Head of caudate nucleus (tissue), 42 donors: ENCODE measurements around the gene MMP17.
"Not testable (repeated sequence)": the region's sequence is repeated elsewhere in the genome, so short reads cannot be mapped to it uniquely, and the experiment has no call there.

Experiments
- DNase-seq, 42 donors: peaks; one replicate each; pipeline versions ENCODE4 v3.0.0 to v3.0.0-alpha.2; 2020 to 2021; ENCODE audit warnings: mixed read lengths in 7 of 42
- intact Hi-C: fragments of 100-400 bp; cut with DNase I; formaldehyde crosslinking; loops from one replicate; pipeline ENCODE4 v1.15.0; 2022

MMP17 gene

DNA sequence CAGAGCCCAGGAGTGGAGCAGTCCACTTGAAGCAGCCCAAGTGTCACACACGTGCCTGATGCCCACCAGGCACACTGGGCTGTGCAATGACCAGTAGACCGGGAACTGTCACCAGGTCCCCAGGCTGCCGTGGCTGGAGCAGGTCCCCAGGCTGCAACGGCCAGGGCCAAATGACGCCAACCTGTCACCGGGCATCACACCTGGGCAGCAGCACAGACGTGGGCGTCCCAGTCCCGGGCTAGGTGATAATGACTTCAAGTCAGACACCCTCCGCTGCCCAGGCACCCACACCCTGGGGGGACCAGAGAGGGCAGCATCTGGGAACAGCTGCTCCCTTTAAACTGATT is 30.6 kb upstream of the MMP17 start:
- no peak for DNase-seq
- intact Hi-C loops = no loop called here

DNA sequence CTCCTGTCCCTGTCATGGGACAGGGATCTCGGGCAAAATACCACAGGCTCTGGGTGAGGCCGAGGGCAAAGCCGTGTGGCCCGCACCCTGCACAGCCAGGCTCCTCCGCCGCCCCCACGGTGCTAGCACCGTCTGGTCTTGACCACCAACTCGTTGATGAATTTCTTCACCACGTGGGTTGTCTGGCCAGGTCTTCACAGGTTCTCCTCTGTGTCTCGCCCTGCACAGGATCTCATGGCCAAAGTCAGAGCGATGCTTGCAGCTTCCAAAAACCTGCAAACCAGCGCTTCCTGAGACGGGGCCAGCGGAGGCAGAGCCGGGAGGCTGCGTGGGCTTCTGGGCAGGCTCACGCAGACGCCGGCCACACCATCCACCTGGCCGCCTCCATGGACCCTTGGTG is 29.0 kb upstream of the MMP17 start:
- DNase-seq = no peak
- intact Hi-C loops = no loop called here

DNA sequence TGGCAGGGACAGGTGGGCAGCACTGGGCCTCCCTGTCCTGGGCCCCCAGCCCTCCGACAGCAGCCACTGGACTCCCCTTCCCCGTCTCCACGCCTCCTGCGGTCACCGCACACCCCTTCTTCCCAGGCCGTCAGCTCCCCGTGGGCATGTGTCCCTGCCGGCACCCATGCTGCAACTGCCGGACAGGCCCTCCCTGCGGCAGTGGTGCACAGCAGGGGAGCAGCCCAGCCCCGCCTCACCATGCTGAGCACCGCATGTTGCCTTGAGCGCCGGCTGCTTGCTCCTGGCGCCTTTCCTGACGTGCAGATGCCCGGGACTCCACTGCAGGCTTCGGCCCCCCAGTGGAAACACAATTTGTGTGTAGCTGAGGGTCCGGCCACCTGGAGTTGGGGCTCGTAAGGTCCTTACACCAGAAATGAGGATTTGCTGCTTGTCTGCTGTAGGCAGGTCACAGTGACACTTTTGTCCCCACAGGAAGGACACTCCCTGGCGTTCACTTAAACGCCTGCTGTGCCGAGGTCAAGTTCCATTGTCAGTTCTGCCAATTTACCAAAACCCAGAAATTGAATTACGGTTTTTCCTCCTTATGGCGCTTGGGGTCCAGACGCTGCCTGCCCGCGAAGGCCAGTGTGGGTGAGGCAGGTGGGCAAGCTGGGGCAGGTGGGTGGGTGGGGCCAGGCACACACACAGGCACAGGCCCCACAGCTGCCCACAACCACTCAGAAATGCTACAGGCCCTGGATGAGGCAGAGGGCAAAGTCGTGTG is 28.2 kb upstream of the MMP17 start:
- DNase-seq = no peak
- intact Hi-C loops = no loop called here

DNA sequence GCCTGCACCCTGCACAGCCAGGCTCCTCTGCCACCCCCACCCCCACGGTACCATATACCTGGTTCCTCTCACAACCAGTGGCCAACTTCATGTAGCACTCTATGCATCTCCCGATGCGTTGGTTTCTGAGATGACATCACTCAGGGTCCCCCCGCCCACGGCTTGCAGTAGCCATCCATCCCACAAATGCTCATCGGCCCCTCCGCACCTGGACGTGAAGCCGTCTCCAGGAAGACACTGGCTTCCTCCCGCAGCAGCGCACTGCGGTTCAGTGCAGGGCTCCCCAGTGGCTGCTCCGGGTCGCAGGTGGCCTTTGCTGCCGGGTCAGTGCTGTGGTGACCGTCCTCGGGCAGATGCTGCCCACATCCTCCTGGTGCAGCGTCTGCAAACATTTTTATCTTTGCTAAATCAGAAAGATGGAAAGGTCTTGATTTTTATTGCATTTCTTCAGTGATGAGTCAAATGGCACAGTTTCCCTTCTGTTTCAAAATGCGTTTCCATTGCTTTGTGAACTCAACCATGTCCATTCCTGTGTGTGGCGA is 27.5 kb upstream of the MMP17 start:
- no peak for DNase-seq
- intact Hi-C loops = no loop called here

DNA sequence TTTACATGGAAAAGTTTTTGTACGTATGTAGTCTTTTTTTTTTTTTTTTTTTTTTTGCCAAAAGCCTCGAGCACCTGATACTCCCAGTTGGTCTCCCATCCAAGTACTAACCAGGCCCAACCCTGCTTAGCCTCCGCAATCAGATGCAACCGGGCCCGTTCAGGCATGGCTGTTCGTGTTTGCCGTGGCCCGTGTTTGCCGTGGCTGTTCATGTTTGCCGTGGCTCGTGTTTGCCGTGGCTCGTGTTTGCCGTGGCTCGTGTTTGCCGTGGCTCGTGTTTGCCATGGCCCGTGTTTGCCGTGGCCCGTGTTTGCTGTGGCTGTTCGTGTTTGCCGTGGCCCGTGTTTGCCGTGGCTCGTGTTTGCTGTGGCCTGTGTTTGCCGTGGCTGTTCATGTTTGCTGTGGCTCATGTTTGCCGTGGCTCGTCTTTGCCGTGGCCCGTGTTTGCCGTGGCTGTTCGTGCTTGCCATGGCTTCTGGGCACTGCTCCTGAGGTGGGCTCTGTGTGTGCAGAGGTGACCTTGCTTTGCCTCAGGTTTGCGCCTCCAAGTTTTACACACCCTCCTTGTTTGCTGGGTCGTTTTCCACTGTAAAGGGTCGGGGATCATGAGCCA is 26.8 kb upstream of the MMP17 start:
- intact Hi-C loops = no loop called here
- DNase-seq = no peak

DNA sequence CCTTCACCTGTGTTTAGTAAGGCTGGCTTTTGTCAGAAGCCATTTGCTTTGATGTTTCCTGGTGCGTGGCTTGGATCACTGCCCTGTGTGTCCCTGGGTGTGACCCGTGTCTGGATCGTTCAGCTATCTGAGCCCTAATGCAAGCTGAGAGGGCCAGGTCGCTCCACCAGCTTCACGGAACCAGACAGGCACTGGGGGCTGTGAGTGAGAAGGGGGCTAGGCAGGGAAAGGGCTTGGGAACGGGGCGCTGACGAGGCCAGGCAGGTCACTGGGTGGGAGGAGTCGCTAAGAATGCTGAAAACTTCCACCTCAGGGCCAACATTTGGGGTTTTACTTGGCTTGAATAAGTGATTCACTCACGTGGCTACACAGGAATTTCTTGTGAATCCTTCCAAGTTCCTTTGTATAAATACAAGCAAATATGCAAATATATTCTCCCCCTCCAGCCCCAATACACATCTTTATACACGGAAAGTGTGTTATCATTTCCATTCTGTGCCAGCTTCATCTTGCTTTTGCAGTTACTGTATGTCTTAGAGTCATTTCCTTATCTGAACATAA is 24.2 kb upstream of the MMP17 start:
- no peak for DNase-seq

DNA sequence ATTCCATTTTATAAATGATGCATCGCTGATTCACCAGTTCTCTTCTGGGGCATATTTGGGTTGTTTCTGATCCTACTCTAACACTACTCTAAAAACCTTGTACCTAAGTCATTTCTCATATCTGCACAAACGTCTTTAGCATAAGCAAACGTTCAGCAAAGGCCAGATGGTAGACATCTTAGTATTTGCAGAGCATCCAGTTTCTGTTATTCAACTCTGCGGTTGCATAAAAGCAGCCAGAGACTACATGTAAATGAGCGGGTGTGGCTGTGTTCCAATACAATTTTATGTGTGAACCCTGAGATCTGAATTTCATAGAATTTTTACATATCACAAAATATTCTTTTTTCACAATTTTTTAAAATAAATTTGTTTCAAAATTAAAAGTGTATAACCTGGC is 22.8 kb upstream of the MMP17 start:
- intact Hi-C loops = no loop called here
- DNase-seq = no peak

More for the DNA sequence above, 24.2 kb upstream of the MMP17 start:
- intact Hi-C loops = no loop called here

DNA sequence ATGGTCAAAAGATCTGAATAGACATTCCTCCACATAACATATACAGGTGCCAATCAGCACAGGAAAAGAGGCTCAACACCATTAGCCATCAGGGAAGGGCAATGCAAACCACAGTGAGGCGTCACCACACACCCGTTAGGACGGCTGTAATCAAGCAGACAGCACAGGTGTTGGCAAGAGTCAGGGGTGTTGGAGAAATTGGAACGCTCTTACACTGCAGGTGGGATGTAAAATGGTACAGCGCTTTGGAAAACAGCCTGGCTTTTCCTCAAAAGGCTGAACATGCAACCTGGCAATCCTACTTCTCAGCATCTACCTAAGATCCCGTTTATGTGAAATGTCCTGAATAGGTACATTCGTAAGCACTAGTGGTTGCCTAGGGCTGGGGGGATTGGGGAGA is 21.5 kb upstream of the MMP17 start:
- no peak for DNase-seq
- intact Hi-C loops = no loop called here

DNA sequence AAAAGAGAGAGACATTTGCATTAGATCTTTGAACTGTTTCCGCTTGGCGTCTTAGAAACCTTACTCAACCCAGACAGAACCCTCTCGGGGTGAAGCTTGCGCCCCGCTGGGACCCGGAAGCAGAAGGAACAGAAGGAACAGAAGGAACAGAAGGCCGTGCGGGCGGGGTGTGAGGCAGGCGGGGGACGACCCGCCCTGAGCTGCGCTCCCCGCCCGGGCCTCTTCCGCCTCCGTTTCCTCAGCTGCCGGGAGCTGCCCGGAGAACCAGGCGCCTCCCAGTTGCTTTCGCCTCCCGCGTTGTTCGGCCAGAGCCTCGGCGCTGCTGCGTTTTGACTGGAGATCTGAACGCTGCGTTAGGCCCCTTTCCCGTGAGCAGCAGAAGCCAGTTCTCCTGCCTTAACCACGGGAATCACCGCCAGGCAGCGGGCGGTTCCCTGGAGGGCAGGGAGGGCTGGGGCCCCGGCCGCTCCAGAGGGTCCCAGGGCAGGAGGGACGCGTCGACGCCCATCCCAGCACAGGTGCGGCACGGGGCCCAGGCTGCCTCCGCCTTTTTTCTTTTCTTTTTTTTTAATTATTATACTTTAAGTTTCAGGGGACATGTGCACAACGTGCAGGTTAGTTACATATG is 19.3 kb upstream of the MMP17 start:
- intact Hi-C loops = no loop called here
- no peak for DNase-seq

DNA sequence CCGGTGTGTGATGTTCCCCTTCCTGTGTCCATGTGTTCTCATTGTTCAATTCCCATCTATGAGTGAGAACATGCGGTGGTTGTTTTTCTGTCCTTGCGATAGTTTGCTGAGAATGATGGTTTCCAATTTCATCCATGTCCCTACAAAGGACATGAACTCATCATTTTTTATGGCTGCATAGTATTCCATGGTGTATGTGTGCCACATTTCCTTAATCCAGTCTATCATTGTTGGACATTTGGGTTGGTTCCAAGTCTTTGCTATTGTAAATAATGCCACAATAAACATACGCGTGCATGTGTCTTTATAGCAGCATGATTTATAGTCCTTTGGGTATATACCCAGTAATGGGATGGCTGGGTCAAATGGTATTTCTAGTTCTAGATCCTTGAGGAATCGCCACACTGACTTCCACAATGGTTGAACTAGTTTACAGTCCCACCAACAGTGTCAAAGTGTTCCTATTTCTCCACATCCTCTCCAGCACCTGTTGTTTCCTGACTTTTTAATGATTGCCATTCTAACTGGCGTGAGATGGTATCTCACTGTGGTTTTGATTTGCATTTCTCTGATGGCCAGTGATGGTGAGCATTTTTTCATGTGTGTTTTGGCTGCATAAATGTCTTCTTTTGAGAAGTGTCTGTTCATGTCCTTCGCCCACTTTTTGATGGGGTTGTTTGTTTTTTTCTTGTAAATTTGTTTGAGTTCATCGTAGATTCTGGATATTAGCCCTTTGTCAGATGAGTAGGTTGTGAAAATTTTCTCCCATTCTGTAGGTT is 18.5 kb upstream of the MMP17 start:
- intact Hi-C loops, DNase-seq: not testable (repeated sequence)

DNA sequence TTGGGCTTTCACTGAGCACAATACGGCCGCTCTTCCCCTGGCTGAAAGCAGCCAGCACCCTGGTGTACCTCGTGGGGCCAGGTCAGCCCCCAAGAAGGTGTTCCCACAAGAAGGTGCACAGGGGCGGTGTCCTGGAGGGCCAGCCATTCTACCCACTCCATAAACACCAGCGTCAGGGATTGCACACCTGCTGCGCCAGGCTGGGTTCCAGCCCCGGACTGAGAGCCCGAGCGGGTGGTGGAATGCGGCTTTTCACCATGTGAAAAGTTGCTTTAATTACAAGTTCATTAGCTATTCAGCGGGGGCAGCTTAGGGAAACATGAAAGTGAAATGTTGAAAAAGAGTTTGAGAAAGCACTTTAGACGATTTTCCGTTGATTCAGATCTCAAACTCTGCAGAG is 17.5 kb upstream of the MMP17 start:
- intact Hi-C loops = no loop called here
- no peak for DNase-seq

DNA sequence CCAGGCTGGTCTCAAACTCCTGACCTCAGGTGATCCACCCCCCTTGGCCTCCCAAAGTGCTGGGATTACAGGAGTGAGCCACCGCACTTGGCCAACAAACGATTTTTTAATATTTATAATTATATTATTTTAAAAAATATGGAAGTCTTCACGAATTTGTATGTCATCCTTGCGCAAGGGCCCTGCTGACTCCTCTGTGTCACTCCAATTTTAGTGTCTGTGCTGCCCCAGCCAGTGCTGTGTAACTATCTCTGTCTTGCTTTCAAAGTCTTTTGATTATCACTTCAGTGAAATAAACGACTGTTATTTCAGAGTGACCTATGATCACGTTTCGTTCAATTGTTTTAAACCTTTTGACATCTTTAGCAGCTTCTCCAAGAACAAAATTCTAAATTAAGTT is 13.1 kb upstream of the MMP17 start:
- intact Hi-C loops = no loop called here
- DNase-seq = no peak

DNA sequence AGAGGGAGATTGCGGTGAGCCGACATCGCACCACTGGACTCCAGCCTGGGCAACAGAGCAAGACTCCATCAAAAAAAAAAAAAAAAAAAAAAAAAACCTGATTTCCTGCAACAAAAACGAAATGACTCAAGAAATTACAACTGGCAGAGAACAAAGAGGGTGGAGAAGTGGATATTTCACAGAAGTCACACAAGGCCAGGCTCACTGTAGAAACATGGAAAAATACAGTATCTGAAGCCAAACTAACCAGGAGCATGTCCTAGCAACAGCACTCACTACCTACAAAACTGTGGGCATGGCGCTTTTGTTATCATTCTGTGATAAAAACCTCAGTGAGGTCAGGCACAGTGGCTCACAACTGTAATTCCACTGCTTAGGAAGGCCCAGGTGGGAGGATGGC is 11.7 kb upstream of the MMP17 start:
- DNase-seq = no peak
- intact Hi-C loops = no loop called here

DNA sequence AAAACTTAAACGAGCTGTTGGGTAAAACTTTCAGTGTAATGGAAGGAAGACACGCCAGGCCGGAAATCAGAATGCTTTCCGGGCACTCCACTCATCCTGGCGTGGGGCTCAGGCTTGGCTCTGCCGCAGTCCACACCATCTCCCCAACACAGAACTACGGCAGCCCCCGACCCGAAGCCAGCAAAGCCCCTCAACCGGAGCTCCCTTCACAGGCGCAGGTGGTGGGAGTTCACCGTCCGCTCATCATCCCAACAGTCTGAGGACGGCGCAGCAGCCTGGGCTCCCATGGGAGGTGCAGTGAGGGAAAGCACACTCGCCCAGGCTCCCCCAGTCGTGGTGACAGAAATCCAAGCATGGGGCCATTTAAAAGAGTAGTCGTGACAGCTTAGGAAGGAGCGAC is 11.0 kb upstream of the MMP17 start:
- no peak for DNase-seq
- intact Hi-C loops = no loop called here

DNA sequence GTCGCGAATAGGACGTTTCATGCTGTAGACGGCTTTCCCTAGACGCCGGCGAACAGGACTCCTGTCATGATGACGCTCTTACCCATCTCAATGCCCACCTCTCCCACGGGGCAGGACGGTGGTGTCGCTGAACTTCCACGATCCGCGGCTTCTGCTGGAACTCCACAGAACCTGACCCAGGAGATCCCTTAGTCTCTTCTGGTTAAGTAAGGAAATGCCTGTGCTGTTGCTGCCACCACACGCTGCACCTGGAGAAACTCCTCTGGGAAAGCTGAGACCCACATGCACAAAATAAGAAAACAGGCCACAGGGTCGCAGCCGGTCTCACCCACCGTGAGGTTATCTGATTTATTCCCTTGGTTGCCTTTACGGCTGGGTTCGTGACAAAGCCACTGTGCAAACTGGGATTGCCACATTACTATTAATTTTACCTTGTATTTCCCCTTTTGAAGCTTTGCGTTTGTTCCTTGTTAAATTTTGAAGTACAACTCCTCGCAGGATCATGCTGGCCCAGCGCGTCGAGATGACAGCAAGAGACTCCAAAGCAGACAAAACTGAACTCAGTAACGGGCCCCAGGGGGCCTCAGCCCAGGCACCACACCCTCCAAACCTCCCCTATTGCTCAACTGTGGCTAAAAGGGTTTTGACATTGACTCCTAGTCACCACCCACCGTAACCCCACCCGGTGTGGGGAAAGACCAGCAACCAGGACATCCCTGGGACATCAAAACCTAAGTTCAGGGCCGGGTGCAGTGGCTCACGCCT is 9.2 kb upstream of the MMP17 start:
- DNase-seq = no peak
- intact Hi-C loops = no loop called here

DNA sequence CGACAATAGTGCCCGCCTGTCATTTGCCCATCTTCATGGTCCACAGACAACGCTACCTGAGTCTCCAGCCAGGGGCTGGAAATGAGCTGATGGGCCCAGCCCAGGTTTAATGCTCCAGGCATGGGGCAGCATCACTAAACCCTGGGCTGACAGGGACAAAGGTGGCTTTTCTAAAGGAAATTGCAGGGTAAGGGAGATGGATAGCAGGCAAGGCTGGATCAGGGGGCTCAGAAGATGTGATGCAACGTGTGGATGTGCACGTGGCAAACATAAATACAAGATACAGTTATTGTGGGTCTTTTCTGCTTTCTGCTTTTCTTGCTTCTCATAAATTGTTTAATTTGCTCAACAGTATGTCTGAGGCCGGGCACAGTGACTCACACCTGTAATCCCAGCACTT is 3.7 kb upstream of the MMP17 start:
- intact Hi-C loops = loop anchor here (10.0 kb wide), 1 partner anchor 90 kb away; no protein-coding TSS in a partner anchor
- no peak for DNase-seq

DNA sequence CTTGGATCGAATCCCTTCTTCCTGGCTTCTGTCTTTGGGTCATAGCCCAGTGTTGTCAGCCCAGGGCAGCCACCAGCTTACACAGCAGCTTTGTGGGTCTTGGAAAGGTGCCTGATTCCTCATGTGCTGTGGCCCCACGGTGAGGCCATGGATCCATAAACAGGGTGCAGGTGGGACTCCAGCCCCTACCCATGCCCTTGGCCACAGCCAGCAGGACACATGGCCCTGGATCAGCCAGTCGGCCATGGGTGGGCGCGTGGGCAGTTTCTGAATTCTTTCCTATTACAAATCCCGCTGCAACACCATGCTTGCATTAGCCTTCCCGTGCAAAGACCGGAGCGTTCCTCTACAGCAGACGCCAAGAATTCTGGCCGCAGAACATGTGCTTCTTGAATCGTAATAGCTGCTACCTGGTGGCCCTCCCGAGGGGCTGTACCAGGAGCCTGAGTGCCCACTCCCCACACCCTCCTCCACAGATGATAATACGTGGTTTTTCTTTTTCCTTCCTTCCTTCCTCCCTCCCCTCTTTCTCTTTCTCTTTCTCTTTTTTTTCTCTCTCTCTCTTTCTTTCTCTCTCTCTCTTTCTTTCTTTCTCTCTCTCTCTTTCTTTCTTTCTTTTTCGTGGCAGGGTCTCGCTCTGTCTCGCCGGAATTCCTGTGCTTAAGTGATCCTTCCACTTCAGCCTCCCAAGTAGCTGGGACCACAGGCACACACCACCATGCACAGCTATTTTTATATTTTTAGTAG is 2.9 kb upstream of the MMP17 start:
- intact Hi-C loops = loop anchor here (5.0 to 10.0 kb wide), 2 partner anchors 91 to 723 kb away; no protein-coding TSS in a partner anchor
- peak in 11 of 42 donors; percentile 39 to 73 (median 51) for DNase-seq
